K562 (cell line): ENCODE measurements around the gene OR2V1. TPM values are rescaled to one million over a fixed set of nuclear protein-coding genes. Genes with fewer than 3 reads are reported as not detected.

Experiments
- ATAC-seq: fragments of 200-7000 bp; cut with Tn5 transposase; 3 replicates; pipeline ENCODE4 v1.9.1; 2020; ENCODE audit warnings: moderate library complexity
- BruUV-seq: library from RNA; stranded (reverse); fragments of 400-500 nt; replicated peaks from 2 replicates; lab custom pipeline; 2021; lab: Mats Ljungman, UMichigan
- CTCF ChIA-PET: fragments of 300-600 bp; formaldehyde crosslinking; extraction: SDS; loops from one replicate; lab custom pipeline; 2021; ENCODE audit warnings: low intra/inter-chr PET ratio; lab: Yijun Ruan, JAX
- POLR2A ChIA-PET: fragments of 300-600, 350-650 bp; sonication (Branson Sonifier 250); formaldehyde crosslinking; extraction: SDS; loops from one replicate; lab custom pipeline; 2021; ENCODE audit warnings: antibody characterized with exemption, inconsistent platforms; lab: Yijun Ruan, JAX
- DNase-seq, 4 experiments: peaks; one replicate each; pipeline versions ENCODE4 v3.0.0 to v3.0.0-alpha.2; 2011 to 2018; ENCODE audit warnings: low spot score in 3 of 4, mixed read lengths in 3 of 4; ENCODE audit errors: extremely low read depth in 1 of 4
- FAIRE-seq: peaks from 2 replicates; lab custom pipeline; 2011; peaks lifted over from hg19 to GRCh38; lab: Jason Lieb, UNC
- H2AFZ ChIP-seq: 2 replicates; pipeline ENCODE4 v1.6.0; 2011; ENCODE audit warnings: low read depth, low read length, control low read depth, inconsistent platforms
- H3K27ac ChIP-seq: fragments of 200-600 bp; 3 replicates; pipeline ENCODE4 v1.8.0; 2011; ENCODE audit warnings: low read depth, mild to moderate bottlenecking, control low read depth, inconsistent platforms, low read length, moderate library complexity, mixed read lengths; ENCODE audit errors: extremely low read depth
- H3K27me3 ChIP-seq, 2 experiments: fragments of 300-600 bp in 1 of 2; 2 replicates in 1 of 2; 3 replicates in 1 of 2; pipeline versions ENCODE4 v1.6.0 to v1.8.0; 2011; ENCODE audit warnings: inconsistent platforms in 2 of 2, low read length in 2 of 2, mild to moderate bottlenecking in 1 of 2, mixed read lengths in 1 of 2, moderate library complexity in 1 of 2; ENCODE audit not compliant: control insufficient read depth in 2 of 2, insufficient read depth in 2 of 2
- H3K36me3 ChIP-seq: fragments of 300-600 bp; 3 replicates; pipeline ENCODE4 v1.8.0; 2011; ENCODE audit warnings: mild to moderate bottlenecking, low read length, inconsistent platforms; ENCODE audit not compliant: control insufficient read depth, insufficient read depth
- H3K4me1 ChIP-seq, 2 experiments: fragments of 200-600 bp in 1 of 2; replicated peaks in 1 of 2; 2 replicates in 1 of 2; 3 replicates in 1 of 2; pipeline versions ENCODE4 v1.5.1 to v1.8.0; 2011; ENCODE audit warnings: inconsistent platforms in 2 of 2, low read length in 2 of 2, mild to moderate bottlenecking in 1 of 2, mixed read lengths in 1 of 2, moderate library complexity in 1 of 2; ENCODE audit not compliant: control insufficient read depth in 2 of 2, insufficient read depth in 2 of 2
- H3K4me2 ChIP-seq: 2 replicates; pipeline ENCODE4 v1.6.1; 2011; ENCODE audit warnings: low read length, control low read depth, inconsistent platforms, mixed read lengths; ENCODE audit not compliant: insufficient read depth
- H3K4me3 ChIP-seq: fragments of 200-600 bp; sonication (generic), shearing (Covaris generic); 2 replicates; pipeline ENCODE4 v1.5.1; 2016; ENCODE audit warnings: control low read depth, inconsistent platforms
- H3K79me2 ChIP-seq: fragments of 200-600 bp; 3 replicates; pipeline ENCODE4 v1.8.0; 2011; ENCODE audit warnings: low read length, inconsistent platforms; ENCODE audit not compliant: control insufficient read depth, insufficient read depth
- H3K9ac ChIP-seq, 2 experiments: 2 replicates each; pipeline versions ENCODE4 v1.6.0 to v1.6.1; 2011; ENCODE audit warnings: low read depth in 2 of 2, low read length in 2 of 2, control low read depth in 1 of 2, inconsistent platforms in 1 of 2, mild to moderate bottlenecking in 1 of 2, mixed read lengths in 1 of 2; ENCODE audit not compliant: insufficient read depth in 1 of 2
- H3K9me1 ChIP-seq: one replicate; pipeline ENCODE4 v1.6.0; 2011; ENCODE audit warnings: inconsistent platforms, mild to moderate bottlenecking, low read length, moderate library complexity; ENCODE audit not compliant: control insufficient read depth, insufficient read depth
- H3K9me3 ChIP-seq: replicated peaks from 2 replicates; pipeline ENCODE4 v1.5.1; 2011; ENCODE audit warnings: low read depth, low read length, inconsistent platforms; ENCODE audit not compliant: control insufficient read depth, insufficient read depth
- H4K20me1 ChIP-seq: replicated peaks from 2 replicates; pipeline ENCODE4 v1.6.1; 2011; ENCODE audit warnings: low read length, inconsistent platforms, mixed read lengths; ENCODE audit not compliant: control insufficient read depth, insufficient read depth
- E2F8 ChIP-seq: fragments of 450-650 bp; IDR thresholded peaks from 2 replicates; pipeline ENCODE4 v1.7.1; 2018; ENCODE audit warnings: mild to moderate bottlenecking, low read depth; ENCODE audit not compliant: partially characterized antibody
- NR1H2 ChIP-seq: sonication (generic); formaldehyde crosslinking; IDR thresholded peaks from 2 replicates; pipeline ENCODE4 v1.4.0; 2020; ENCODE audit warnings: mild to moderate bottlenecking, missing genetic modification reagents
- NR2C2 ChIP-seq, 2 experiments: fragments of 200-800 bp in 1 of 2; sonication (Bioruptor generic) in 1 of 2; sonication (generic) in 1 of 2; formaldehyde crosslinking in 1 of 2; IDR thresholded peaks; 2 replicates each; pipeline versions ENCODE4 v1.6.1 to v1.8.0; 2016 to 2022; ENCODE audit warnings: mild to moderate bottlenecking in 1 of 2, missing compliant biosample characterization in 1 of 2, missing genetic modification characterization in 1 of 2, missing genetic modification reagents in 1 of 2
- PTBP1 ChIP-seq: fragments of 200-400 bp; formaldehyde crosslinking; IDR thresholded peaks from 2 replicates; pipeline ENCODE4 v1.6.1; 2017; ENCODE audit warnings: low read depth, low read length
- RB1 ChIP-seq: fragments of 450-650 bp; IDR thresholded peaks from 2 replicates; pipeline ENCODE4 v1.6.1; 2017; ENCODE audit warnings: low read depth, mild to moderate bottlenecking
- THRA ChIP-seq: fragments of 450-650 bp; IDR thresholded peaks from 2 replicates; pipeline ENCODE4 v1.6.1; 2017; ENCODE audit warnings: mild to moderate bottlenecking, moderate library complexity
- UBTF ChIP-seq, 2 experiments: IDR thresholded peaks; 2 replicates each; pipeline ENCODE4 v1.6.1; 2012; ENCODE audit warnings: improper control_type of control experiment in 2 of 2, low read depth in 2 of 2, low read length in 2 of 2, borderline replicate concordance in 1 of 2
- XRCC4 ChIP-seq: IDR thresholded peaks from one replicate; pipeline ENCODE4 v1.6.1; 2011; ENCODE audit not compliant: insufficient read depth, insufficient read length; ENCODE audit errors: extremely low read depth
- ZBTB43 ChIP-seq: sonication (generic); formaldehyde crosslinking; IDR thresholded peaks from 2 replicates; pipeline ENCODE4 v1.8.0; 2023; ENCODE audit warnings: mild to moderate bottlenecking, missing genetic modification reagents
- ZKSCAN1 ChIP-seq: fragments of 150-350 bp; IDR thresholded peaks from 2 replicates; pipeline ENCODE4 v1.6.1; 2016; ENCODE audit warnings: low read depth, low read length
- ZKSCAN8 ChIP-seq: fragments of 200-800 bp; sonication (Bioruptor generic); IDR thresholded peaks from 2 replicates; pipeline ENCODE4 v1.6.1; 2016; ENCODE audit warnings: missing genetic modification characterization, missing compliant biosample characterization
- ZNF165 ChIP-seq: fragments of 250-450 bp; sonication (Bioruptor Pico); IDR thresholded peaks from 2 replicates; pipeline ENCODE4 v1.4.0; 2020; ENCODE audit warnings: borderline replicate concordance
- ZNF507 ChIP-seq: conservative IDR thresholded peaks from 2 replicates; pipeline ENCODE4 v1.6.1; 2017; ENCODE audit warnings: missing genetic modification characterization, missing compliant biosample characterization
- WGBS: fragments of 100-300 bp; shearing (Covaris generic); methylation state at CpG from one replicate; pipeline ENCODE4 v1.1.6; 2016; ENCODE audit warnings: low coverage, mixed read lengths; ENCODE audit not compliant: insufficient coverage; ENCODE audit errors: missing lambda C conversion rate; 5-methylcytosine and 5-hydroxymethylcytosine counted together
- in situ Hi-C: fragments of 300-500 bp; cut with MboI; formaldehyde crosslinking; loops from 4 replicates; pipeline ENCODE4 v1.15.0; 2018; ENCODE audit warnings: inconsistent platforms, mixed read lengths
- intact Hi-C: fragments of 100-400 bp; cut with micrococcal nuclease; formaldehyde crosslinking; loops from 2 replicates; pipeline ENCODE4 v1.14.2; 2022
- polyA plus RNA-seq, 8 experiments: library from polyadenylated mRNA; depleted of rRNA in 4 of 8; stranded (reverse) in 5 of 8; unstranded in 3 of 8; fragments of >200 nt; fragmentation: Nextera tagmentation in 2 of 8; fragmentation: Illumina TruSeq in 1 of 8; extraction: Ambion mirVana in 2 of 8; extraction: Trizol in 1 of 8; gene quantifications; 2 replicates each; pipeline versions ENCODE4 v1.2.1 to v1.2.3, GENCODE V29; 2011 to 2014; ENCODE audit warnings: inconsistent platforms in 1 of 8, missing spikeins in 1 of 8
- total RNA-seq, 7 experiments: library from RNA; depleted of rRNA in 6 of 7; stranded (reverse); fragments of >200 nt in 6 of 7; fragmentation: Illumina TruSeq in 2 of 7; extraction: Trizol in 2 of 7; gene quantifications; 2 replicates each; pipeline versions ENCODE4 v1.2.1 to v1.2.3, GENCODE V29; 2011 to 2021; ENCODE audit warnings: low replicate concordance in 1 of 7

The OR2V1 gene
- total and polyA plus RNA-seq, 9 of the 15 experiments (the other 6 are each of a cell fraction or from before 2014, with no cell fraction given), result 0.04 to 0.28 (median 0.15) TPM; not detected in 5

- Histone ChIP-seq H3K9ac (no peak overlapping the region), H3K27ac (no peak overlapping the region), H3K4me2 (no peak overlapping the region), H3K9me1 (no peaks in the 10 kb centered on the region), H3K4me1 (peaks cover 3 to 7% of the 10 kb centered on the region in 2 experiments; a peak in 2 of 5 replicates), H4K20me1 (no peaks in the 10 kb centered on the region), H3K36me3 (no peaks in the 10 kb centered on the region), H2AFZ (no peak overlapping the region), H3K79me2 (no peaks in the 10 kb centered on the region), H3K9me3 (no peaks in the 10 kb centered on the region), H3K4me3 (no peak overlapping the region), H3K27me3 (no peaks in the 10 kb centered on the region)
- BruUV-seq, result no TSS peak
- CTCF ChIA-PET, result no interaction called here
- ATAC-seq, result no peak; the same call in 2 of the 3 replicates
- intact Hi-C loops, result no loop called here
- TF ChIP-seq ZBTB43 (no peak), E2F8 (no peak), ZKSCAN1 (no peak), NR1H2 (CRISPR knock-in tag) (no peak), PTBP1 (no peak), RB1 (no peak), THRA (no peak), XRCC4 (no peak), ZNF165 (CRISPR knock-in tag) (no peak), ZNF507 (tag) (no peak), ZKSCAN8 (CRISPR knock-in tag) (no peak), UBTF (IDR thresholded peaks at IDR 0.05; ENCODE audit: borderline replicate concordance in 1 of 2, low read depth in 2 of 2, low read length in 2 of 2) (no peak), NR2C2 (CRISPR knock-in tag; IDR thresholded peaks at IDR 0.05) (no peak), NR2C2 (tag; IDR thresholded peaks at IDR 0.05) (no peak)
- POLR2A ChIA-PET, result no interaction called here
- FAIRE-seq, result no peak
- in situ Hi-C loops, result no loop called here
- 39% methylated on average over 6 of the region's 6 CpGs for WGBS
- DNase-seq, result no peak
These were observed 18.4 kb upstream of the OR2V1 start for GRCh38 chr5:181149355-181149754.
